Stomach (tissue), 9 donors: ENCODE results near the gene AJAP1. TPM values are rescaled to one million over a fixed set of nuclear protein-coding genes. Genes with fewer than 3 reads are reported as not detected.

Experiments
- DNase-seq, 2 donors: peaks; one replicate each; pipeline versions ENCODE4 v3.0.0 to v3.0.0-alpha.2; 2013 to 2019
- H3K27ac ChIP-seq, 5 donors: fragments of 200-600 bp in 4 of 5; sonication (generic) in 4 of 5; one replicate each; pipeline ENCODE4 v1.5.1; 2013 to 2019; ENCODE audit warnings: mild to moderate bottlenecking in 1 of 5, moderate library complexity in 1 of 5
- H3K27me3 ChIP-seq, 3 donors: fragments of 200-600 bp; sonication (generic); one replicate each; pipeline ENCODE4 v1.5.1; 2017 to 2019; ENCODE audit warnings: mixed run types in 1 of 3
- H3K36me3 ChIP-seq, 4 donors: fragments of 200-600 bp; sonication (generic); 1 replicate in 3 of 4; 2 replicates in 1 of 4; pipeline ENCODE4 v1.5.1; 2016 to 2019
- H3K4me1 ChIP-seq, 4 donors: fragments of 200-600 bp; sonication (generic); one replicate each; pipeline ENCODE4 v1.5.1; 2016 to 2019
- H3K4me3 ChIP-seq, 4 donors: fragments of 200-600 bp; sonication (generic) in 3 of 4; one replicate each; pipeline ENCODE4 v1.5.1; 2016 to 2019; ENCODE audit warnings: mild to moderate bottlenecking in 1 of 4
- H3K9me3 ChIP-seq, 4 donors: fragments of 200-600 bp; sonication (generic); one replicate each; pipeline ENCODE4 v1.5.1; 2016 to 2019
- CTCF ChIP-seq, 7 experiments: fragments of 450-650 bp in 4 of 7; fragments of 200-600 bp in 3 of 7; sonication (generic) in 3 of 7; IDR thresholded peaks; one replicate each; pipeline ENCODE4 v1.5.1; 2016 to 2019; ENCODE audit warnings: antibody characterized with exemption in 7 of 7, control low read depth in 2 of 7, mild to moderate bottlenecking in 1 of 7
- EP300 ChIP-seq: sonication (generic); formaldehyde crosslinking; IDR thresholded peaks from one replicate; pipeline ENCODE4 v1.6.1; 2017; ENCODE audit warnings: antibody characterized with exemption
- POLR2A ChIP-seq, 4 donors: fragments of 450-650 bp; IDR thresholded peaks; one replicate each; pipeline ENCODE4 v1.6.1; 2016; ENCODE audit warnings: antibody characterized with exemption in 4 of 4, control low read depth in 2 of 4, mild to moderate bottlenecking in 1 of 4, moderate library complexity in 1 of 4
- POLR2AphosphoS5 ChIP-seq, 3 donors: sonication (generic); formaldehyde crosslinking; IDR thresholded peaks; one replicate each; pipeline ENCODE4 v1.6.1; 2016; ENCODE audit warnings: antibody characterized with exemption in 3 of 3
- WGBS, 5 donors: extraction: QIAGEN DNeasy Blood & Tissue Kit in 3 of 5; methylation state at CpG; one replicate each; pipeline versions ENCODE4 v1.1.5 to v1.1.7; 2013 to 2018; 5-methylcytosine and 5-hydroxymethylcytosine counted together
- intact Hi-C: fragments of 100-400 bp; cut with DNase I; formaldehyde crosslinking; loops from one replicate; pipeline ENCODE4 v1.15.1; 2023; ENCODE audit warnings: low total_unique reads
- polyA plus RNA-seq, 3 donors: library from polyadenylated mRNA; stranded (reverse); fragments of 200-250 nt; gene quantifications; one replicate each; pipeline ENCODE4 v1.2.3, GENCODE V29; 2013
- total RNA-seq, 5 donors: library from RNA; depleted of rRNA; stranded (reverse); fragments of >200 nt; gene quantifications; one replicate each; pipeline versions ENCODE4 v1.1.0 to v1.2.3, GENCODE V29; 2014 to 2016
- donor health status: healthy with polysubstance abuse.
- donor health status: Bipolar disorder and iron deficiency.
- donor health status: healthy.

AJAP1 gene
- total and polyA plus RNA-seq, 8 donors, result 0.10 to 1.1 (median 0.14) TPM; not detected in 3

- 63 to 80% (median 74%) methylated on average over 8 of the region's 8 CpGs for WGBS, 5 donors
- intact Hi-C loops, result no loop called here
- no peaks in the 10 kb centered on the region for H3K4me1 ChIP-seq
- no peak for TF ChIP-seq EP300
- TF ChIP-seq POLR2A (IDR thresholded peaks at IDR 0.05), result no peak
- no peak for TF ChIP-seq CTCF (IDR thresholded peaks at IDR 0.05)
- no peak for TF ChIP-seq POLR2AphosphoS5 (IDR thresholded peaks at IDR 0.05)
- H3K27me3 ChIP-seq, result peaks cover 0 to 42% (median 0%) of the 10 kb centered on the region in 3 donors
- H3K4me3 ChIP-seq, result no peak overlapping the region
- no peak for DNase-seq
- no peak overlapping the region for H3K27ac ChIP-seq
- peaks cover 0 to 22% (median 17%) of the 10 kb centered on the region in 4 donors for H3K9me3 ChIP-seq
- no peaks in the 10 kb centered on the region for H3K36me3 ChIP-seq
These were observed 101.6 kb downstream of the AJAP1 start for GRCh38 chr1:4755864-4756504.

GRCh38 chr1:4756851-4757580 lies 102.6 kb downstream of the AJAP1 start:
- intact Hi-C loops, result no loop called here
- H3K27ac ChIP-seq, result no peak overlapping the region
- 60 to 67% (median 62%) methylated on average over 7 to 10 of the region's 10 CpGs for WGBS, 5 donors
- peaks cover 0 to 22% (median 17%) of the 10 kb centered on the region in 4 donors for H3K9me3 ChIP-seq
- no peaks in the 10 kb centered on the region for H3K36me3 ChIP-seq
- H3K4me3 ChIP-seq, result no peak overlapping the region
- no peaks in the 10 kb centered on the region for H3K4me1 ChIP-seq
- no peak for DNase-seq
- peaks cover 0 to 42% (median 0%) of the 10 kb centered on the region in 3 donors for H3K27me3 ChIP-seq
- TF ChIP-seq CTCF (IDR thresholded peaks at IDR 0.05), result no peak
- no peak for TF ChIP-seq POLR2AphosphoS5 (IDR thresholded peaks at IDR 0.05)
- no peak for TF ChIP-seq POLR2A (IDR thresholded peaks at IDR 0.05)
- TF ChIP-seq EP300, result no peak

- Histone ChIP-seq H3K9me3 (peaks cover 0 to 11% (median 5%) of the 10 kb centered on the region in 4 donors), H3K4me1 (no peaks in the 10 kb centered on the region), H3K27ac (no peak overlapping the region), H3K4me3 (no peak overlapping the region), H3K36me3 (no peaks in the 10 kb centered on the region), H3K27me3 (peaks cover 0 to 42% (median 0%) of the 10 kb centered on the region in 3 donors)
- no peak for TF ChIP-seq POLR2AphosphoS5 (IDR thresholded peaks at IDR 0.05)
- WGBS, 5 donors, result 79 to 91% (median 84%) methylated on average over 7 to 8 of the region's 8 CpGs
- DNase-seq, result no peak
- intact Hi-C loops, result no loop called here
These were observed 105.3 kb downstream of the AJAP1 start for GRCh38 chr1:4759671-4760070.

- 67 to 78% (median 73%) methylated on average over 5 of the region's 5 CpGs for WGBS, 5 donors
- Histone ChIP-seq H3K27me3 (peaks cover 0 to 40% (median 0%) of the 10 kb centered on the region in 3 donors), H3K27ac (no peak overlapping the region), H3K4me1 (no peaks in the 10 kb centered on the region), H3K9me3 (peaks cover 0 to 11% (median 2%) of the 10 kb centered on the region in 4 donors), H3K4me3 (no peak overlapping the region), H3K36me3 (no peaks in the 10 kb centered on the region)
- no peak for DNase-seq
- intact Hi-C loops, result no loop called here
- TF ChIP-seq EP300 (no peak), POLR2A (IDR thresholded peaks at IDR 0.05) (no peak), POLR2AphosphoS5 (IDR thresholded peaks at IDR 0.05) (no peak), CTCF (IDR thresholded peaks at IDR 0.05) (no peak)
These were observed 105.7 kb downstream of the AJAP1 start for GRCh38 chr1:4760088-4760487.
